ENCODE measurements around the gene KRTAP4-4.

DNA sequence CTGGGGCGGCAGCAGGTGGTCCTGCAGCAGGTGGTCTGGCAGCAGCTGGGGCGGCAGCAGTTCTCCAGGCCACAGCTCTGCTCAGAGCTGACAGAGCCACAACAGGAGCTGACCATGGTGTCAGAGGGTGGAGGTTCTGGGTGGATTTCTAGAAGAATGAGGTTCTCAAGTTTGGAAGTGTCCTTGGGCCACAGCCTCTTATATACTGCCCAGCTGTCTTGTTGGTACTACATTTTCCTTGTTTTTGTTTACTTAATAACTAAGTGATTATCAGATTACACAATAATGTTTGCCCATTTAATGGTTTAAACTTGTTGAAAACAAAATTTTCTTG, 10.9 kb downstream of the KRTAP4-4 start, which contains the start of gene KRTAP4-5:
- TF ChIP-seq, protein P1, sequence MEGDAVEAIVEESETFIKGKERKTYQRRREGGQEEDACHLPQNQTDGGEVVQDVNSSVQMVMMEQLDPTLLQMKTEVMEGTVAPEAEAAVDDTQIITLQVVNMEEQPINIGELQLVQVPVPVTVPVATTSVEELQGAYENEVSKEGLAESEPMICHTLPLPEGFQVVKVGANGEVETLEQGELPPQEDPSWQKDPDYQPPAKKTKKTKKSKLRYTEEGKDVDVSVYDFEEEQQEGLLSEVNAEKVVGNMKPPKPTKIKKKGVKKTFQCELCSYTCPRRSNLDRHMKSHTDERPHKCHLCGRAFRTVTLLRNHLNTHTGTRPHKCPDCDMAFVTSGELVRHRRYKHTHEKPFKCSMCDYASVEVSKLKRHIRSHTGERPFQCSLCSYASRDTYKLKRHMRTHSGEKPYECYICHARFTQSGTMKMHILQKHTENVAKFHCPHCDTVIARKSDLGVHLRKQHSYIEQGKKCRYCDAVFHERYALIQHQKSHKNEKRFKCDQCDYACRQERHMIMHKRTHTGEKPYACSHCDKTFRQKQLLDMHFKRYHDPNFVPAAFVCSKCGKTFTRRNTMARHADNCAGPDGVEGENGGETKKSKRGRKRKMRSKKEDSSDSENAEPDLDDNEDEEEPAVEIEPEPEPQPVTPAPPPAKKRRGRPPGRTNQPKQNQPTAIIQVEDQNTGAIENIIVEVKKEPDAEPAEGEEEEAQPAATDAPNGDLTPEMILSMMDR (conservative IDR thresholded peaks at IDR 0.05 in 1 of 2, IDR thresholded peaks at IDR 0.05 in 1 of 2; ENCODE audit: extremely low read depth in 1 of 2, insufficient read depth in 1 of 2, low read depth in 1 of 2, low read length in 2 of 2), result no peak
- no peak for TF ChIP-seq EZH2 (IDR thresholded peaks at IDR 0.05; ENCODE audit: borderline replicate concordance, low read length)

All from mammary epithelial cell (primary cell).